DOHH2 (cell line): ENCODE measurements around the gene KIT.

Source experiments
- H3F3A ChIP-seq: fragments of 200-600 bp; sonication (generic), shearing (Covaris generic); 2 replicates; pipeline ENCODE4 v1.6.0; 2016; ENCODE audit warnings: antibody characterized with exemption, mild to moderate bottlenecking; ENCODE audit not compliant: control insufficient read depth, insufficient read depth
- H3K27ac ChIP-seq: fragments of 200-600 bp; sonication (generic); 2 replicates; pipeline ENCODE4 v1.5.1; 2014; ENCODE audit warnings: low read depth, mild to moderate bottlenecking, low read length, moderate library complexity
- H3K27me3 ChIP-seq: fragments of 200-600 bp; sonication (generic); 2 replicates; pipeline ENCODE4 v1.6.1; 2014; ENCODE audit warnings: mild to moderate bottlenecking, low read length, mixed read lengths; ENCODE audit not compliant: control insufficient read depth
- H3K36me3 ChIP-seq: fragments of 200-600 bp; sonication (generic); 2 replicates; pipeline ENCODE4 v1.6.1; 2014; ENCODE audit warnings: mild to moderate bottlenecking, low read length, moderate library complexity, mixed read lengths; ENCODE audit not compliant: control insufficient read depth
- H3K4me1 ChIP-seq: fragments of 200-600 bp; sonication (generic); 2 replicates; pipeline ENCODE4 v1.6.1; 2014; ENCODE audit warnings: mild to moderate bottlenecking, low read length, mixed read lengths; ENCODE audit not compliant: control insufficient read depth
- H3K4me2 ChIP-seq: fragments of 200-600 bp; sonication (generic); 2 replicates; pipeline ENCODE4 v1.6.0; 2014; ENCODE audit warnings: mild to moderate bottlenecking, low read length, moderate library complexity
- H3K4me3 ChIP-seq: fragments of 200-600 bp; sonication (generic); 2 replicates; pipeline ENCODE4 v1.5.1; 2014; ENCODE audit warnings: mild to moderate bottlenecking, low read length, mixed read lengths
- H3K79me2 ChIP-seq: fragments of 200-600 bp; sonication (generic); 2 replicates; pipeline ENCODE4 v1.6.1; 2014; ENCODE audit warnings: mild to moderate bottlenecking, low read length, mixed read lengths; ENCODE audit not compliant: control insufficient read depth
- H3K9me2 ChIP-seq: fragments of 200-600 bp; sonication (generic); replicated peaks from 2 replicates; pipeline ENCODE4 v1.6.1; 2014; ENCODE audit warnings: mild to moderate bottlenecking, low read length, mixed read lengths; ENCODE audit not compliant: control insufficient read depth
- H3K9me3 ChIP-seq: fragments of 200-600 bp; sonication (generic); 2 replicates; pipeline ENCODE4 v1.6.1; 2014; ENCODE audit warnings: antibody characterized with exemption, low read length, mixed read lengths; ENCODE audit not compliant: control insufficient read depth, insufficient read depth
- H4K20me1 ChIP-seq: fragments of 200-600 bp; sonication (generic); 2 replicates; pipeline ENCODE4 v1.6.0; 2014; ENCODE audit warnings: low read depth, mild to moderate bottlenecking, antibody characterized with exemption, low read length, moderate library complexity; ENCODE audit not compliant: control insufficient read depth, insufficient read depth
- EZH2phosphoT487 ChIP-seq: fragments of 200-600 bp; sonication (generic); IDR thresholded peaks from 2 replicates; pipeline ENCODE4 v1.6.1; 2017; ENCODE audit warnings: borderline replicate concordance, mild to moderate bottlenecking, antibody characterized with exemption, low read length, moderate library complexity, mixed read lengths
- TF ChIP-seq, protein P1 (sequence below): fragments of 200-600 bp; sonication (generic); IDR thresholded peaks from one replicate; pipeline ENCODE4 v1.5.1; 2014; ENCODE audit warnings: antibody characterized with exemption, mild to moderate bottlenecking, low read depth, low read length; ENCODE audit not compliant: poor library complexity, severe bottlenecking

The KIT gene

DNA sequence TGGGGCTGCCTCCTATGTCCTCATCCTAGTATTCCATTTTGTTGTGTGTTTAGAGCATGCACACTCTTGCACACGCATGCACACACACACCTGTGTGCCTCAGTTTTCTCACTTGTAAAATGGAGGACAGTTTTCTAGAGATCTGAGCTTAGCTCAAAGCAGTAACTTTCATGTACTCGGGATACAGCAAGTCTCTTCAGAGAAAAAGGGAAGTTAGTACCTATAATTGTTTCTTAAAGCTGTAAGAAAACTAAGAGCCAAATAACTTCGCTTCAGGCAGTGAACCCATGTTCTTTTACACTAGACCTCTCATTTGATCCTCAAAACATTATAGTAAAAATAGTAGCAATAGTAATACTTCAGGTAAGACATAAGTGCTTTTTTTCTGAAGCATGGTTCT lies 49.6 kb downstream of the KIT start:
- no peaks in the 10 kb centered on the region for H3K27me3 ChIP-seq
- H3K79me2 ChIP-seq = no peaks in the 10 kb centered on the region
- H3K36me3 ChIP-seq = no peaks in the 10 kb centered on the region
- H3K9me3 ChIP-seq = no peaks in the 10 kb centered on the region
- H4K20me1 ChIP-seq = no peaks in the 10 kb centered on the region
- no peaks in the 10 kb centered on the region for H3F3A ChIP-seq
- TF ChIP-seq, protein P1, sequence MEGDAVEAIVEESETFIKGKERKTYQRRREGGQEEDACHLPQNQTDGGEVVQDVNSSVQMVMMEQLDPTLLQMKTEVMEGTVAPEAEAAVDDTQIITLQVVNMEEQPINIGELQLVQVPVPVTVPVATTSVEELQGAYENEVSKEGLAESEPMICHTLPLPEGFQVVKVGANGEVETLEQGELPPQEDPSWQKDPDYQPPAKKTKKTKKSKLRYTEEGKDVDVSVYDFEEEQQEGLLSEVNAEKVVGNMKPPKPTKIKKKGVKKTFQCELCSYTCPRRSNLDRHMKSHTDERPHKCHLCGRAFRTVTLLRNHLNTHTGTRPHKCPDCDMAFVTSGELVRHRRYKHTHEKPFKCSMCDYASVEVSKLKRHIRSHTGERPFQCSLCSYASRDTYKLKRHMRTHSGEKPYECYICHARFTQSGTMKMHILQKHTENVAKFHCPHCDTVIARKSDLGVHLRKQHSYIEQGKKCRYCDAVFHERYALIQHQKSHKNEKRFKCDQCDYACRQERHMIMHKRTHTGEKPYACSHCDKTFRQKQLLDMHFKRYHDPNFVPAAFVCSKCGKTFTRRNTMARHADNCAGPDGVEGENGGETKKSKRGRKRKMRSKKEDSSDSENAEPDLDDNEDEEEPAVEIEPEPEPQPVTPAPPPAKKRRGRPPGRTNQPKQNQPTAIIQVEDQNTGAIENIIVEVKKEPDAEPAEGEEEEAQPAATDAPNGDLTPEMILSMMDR = no peak
- TF ChIP-seq EZH2phosphoT487 = no peak
- H3K9me2 ChIP-seq = no peaks in the 10 kb centered on the region
- H3K4me1 ChIP-seq = no peaks in the 10 kb centered on the region
- H3K4me2 ChIP-seq = no peak overlapping the region
- no peak overlapping the region for H3K27ac ChIP-seq
- no peak overlapping the region for H3K4me3 ChIP-seq

GRCh38 chr4:54708339-54709279 lies 50.9 kb downstream of the KIT start:
- Histone ChIP-seq H4K20me1 (no peaks in the 10 kb centered on the region), H3K27me3 (no peaks in the 10 kb centered on the region), H3K4me1 (no peaks in the 10 kb centered on the region), H3K36me3 (no peaks in the 10 kb centered on the region), H3K79me2 (no peaks in the 10 kb centered on the region), H3F3A (no peaks in the 10 kb centered on the region), H3K9me3 (no peaks in the 10 kb centered on the region), H3K4me3 (no peak overlapping the region), H3K9me2 (no peaks in the 10 kb centered on the region), H3K27ac (no peak overlapping the region), H3K4me2 (no peak overlapping the region)
- TF ChIP-seq, protein P1 = no peak
- TF ChIP-seq EZH2phosphoT487 = no peak

DNA sequence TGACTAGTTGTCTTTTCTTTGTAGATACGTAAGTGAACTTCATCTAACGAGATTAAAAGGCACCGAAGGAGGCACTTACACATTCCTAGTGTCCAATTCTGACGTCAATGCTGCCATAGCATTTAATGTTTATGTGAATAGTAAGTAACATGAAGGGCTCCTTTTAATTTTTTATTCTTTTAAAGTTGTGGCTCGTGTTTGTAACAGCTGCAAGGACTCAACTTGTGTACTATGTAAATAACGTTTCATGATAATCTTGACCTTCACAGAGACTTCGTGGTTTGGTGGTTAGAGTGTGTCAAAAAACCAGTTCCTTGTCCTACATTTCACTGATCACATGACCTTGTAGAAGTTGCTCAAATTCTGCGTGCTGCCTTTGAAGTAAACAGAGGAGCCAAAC lies 51.6 kb downstream of the KIT start:
- H3K4me2 ChIP-seq = no peak overlapping the region
- no peaks in the 10 kb centered on the region for H3K9me3 ChIP-seq
- no peaks in the 10 kb centered on the region for H3K4me1 ChIP-seq
- H3K4me3 ChIP-seq = no peak overlapping the region
- H3F3A ChIP-seq = no peaks in the 10 kb centered on the region
- H4K20me1 ChIP-seq = no peaks in the 10 kb centered on the region
- H3K27me3 ChIP-seq = no peaks in the 10 kb centered on the region
- TF ChIP-seq, protein P1 = no peak
- TF ChIP-seq EZH2phosphoT487 = no peak
- no peaks in the 10 kb centered on the region for H3K79me2 ChIP-seq
- H3K36me3 ChIP-seq = no peaks in the 10 kb centered on the region
- no peak overlapping the region for H3K27ac ChIP-seq
- no peaks in the 10 kb centered on the region for H3K9me2 ChIP-seq
